Stimulated activated CD4-positive, alpha-beta T cell treated with anti-CD3 and anti-CD28 coated beads, Interleukin-1b, Interleukin-23, amount 100 ng/mL, for 1 hour (primary cell): ENCODE data around the gene PSD2.

ENCODE experiments used
- DNase-seq, 2 donors: peaks; one replicate each; pipeline ENCODE4 v3.0.0-alpha.2; 2020; ENCODE audit warnings: low read depth in 2 of 2

PSD2 gene

DNA sequence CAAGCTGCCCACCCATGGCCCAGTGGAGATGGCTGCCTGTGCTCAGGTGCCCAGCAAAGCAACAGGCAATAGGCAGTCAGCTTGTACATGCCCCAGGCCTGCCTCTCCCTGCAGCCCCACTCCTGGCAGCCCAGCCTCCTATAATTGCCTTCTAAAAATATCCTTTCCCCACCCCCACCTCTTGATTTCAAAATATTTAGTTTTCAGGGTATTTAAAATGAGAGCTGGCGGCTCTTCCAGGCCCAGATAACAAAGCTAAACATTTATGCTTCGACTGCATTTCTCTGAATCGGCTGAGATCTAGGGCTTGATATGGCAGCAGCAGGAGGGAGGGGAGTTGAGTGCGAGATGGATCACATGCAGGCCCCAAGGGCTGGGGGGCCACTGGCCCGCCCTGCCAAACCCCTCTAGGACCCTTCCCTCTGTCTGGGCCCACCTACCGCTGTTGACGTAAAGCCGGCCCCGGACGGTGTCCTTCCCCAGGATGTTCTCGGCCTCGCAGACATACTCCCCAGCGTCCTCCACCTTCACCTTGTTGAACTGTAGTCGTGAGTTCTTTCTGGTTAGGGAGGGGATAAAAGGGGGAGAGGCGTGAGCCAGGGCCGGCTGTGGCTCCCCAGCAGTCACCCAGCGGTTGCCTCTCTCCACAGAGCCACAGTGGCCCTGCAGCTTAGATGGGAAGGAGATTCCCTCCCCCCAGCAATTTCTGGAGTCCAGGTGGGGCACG is 85.0 kb downstream of the PSD2 start:
- DNase-seq: no peak

DNA sequence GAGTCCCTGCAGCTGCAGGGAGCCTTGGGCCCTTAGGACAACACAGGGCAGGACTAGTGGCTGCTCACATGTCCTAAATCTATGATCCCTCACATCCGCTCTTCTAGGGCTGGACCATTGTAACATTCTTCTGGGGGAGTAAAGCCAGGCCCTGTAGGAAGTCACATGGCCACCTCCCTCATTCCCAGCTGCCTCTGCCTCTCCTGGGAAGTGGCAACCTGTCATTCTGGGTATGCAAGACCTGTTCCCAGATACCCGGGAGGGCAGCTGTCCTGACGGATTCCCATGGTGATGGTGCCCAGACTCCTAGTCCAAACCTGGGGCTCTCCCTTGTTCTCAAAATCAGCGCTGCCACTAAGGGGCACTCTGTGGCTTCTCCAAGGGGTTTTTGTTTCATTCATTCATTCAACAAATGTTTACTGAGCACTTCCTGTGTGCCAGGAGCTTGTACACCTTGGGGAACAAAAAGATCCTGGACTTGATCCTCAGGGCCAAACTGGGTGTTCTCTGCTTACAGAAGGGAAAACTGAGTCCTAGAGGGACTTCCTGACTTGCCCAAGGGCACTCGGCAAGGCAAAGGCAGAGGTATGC is 85.6 kb downstream of the PSD2 start:
- no peak for DNase-seq

DNA sequence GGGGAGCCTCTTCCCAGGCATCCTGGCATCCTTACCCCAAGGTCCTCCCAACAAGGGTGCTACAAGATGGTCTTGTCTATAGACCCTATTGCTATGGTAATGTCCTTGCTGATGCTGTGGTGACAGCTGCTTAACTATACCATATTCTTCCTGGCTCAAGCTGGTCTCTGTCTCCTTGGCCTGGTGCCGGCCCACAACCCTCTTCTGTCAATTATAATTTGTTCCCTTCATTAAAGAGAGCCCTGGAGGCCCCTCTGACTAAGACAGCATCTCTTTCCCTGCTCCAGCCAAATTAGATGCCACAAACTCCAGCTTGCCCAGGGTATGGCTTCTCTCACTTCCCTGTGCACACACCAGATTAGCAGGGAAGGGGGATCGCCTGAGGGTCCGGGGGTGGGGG is 86.7 kb downstream of the PSD2 start:
- DNase-seq: no peak

DNA sequence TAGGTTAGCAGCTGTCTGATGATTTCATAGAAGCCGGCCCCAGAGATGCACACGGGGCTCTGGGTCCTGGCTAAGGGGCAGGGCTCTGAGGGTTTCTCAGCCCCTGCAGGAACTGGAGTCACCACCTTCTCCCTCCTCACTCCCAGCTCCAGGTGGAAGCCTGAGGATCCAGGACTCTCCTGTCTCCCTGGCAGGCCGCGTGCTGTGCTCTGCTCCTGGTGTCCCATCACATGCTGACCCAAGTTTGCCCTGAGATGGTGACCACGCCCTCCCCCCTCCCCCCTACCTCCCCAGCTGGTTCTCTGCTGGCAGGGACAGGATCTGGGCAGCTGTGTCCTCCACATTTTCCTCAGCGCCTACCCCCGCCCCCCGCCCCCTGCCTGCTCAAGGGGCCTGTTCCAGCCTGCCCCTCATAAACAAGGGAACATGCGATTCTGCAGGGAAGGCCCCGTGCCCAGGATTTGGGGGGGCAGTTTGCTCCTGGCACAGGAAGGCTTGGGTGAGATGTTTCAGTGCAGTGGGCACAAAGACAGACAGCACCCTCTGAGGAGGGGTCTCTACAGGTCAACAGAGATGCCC is 87.4 kb downstream of the PSD2 start:
- no peak for DNase-seq

DNA sequence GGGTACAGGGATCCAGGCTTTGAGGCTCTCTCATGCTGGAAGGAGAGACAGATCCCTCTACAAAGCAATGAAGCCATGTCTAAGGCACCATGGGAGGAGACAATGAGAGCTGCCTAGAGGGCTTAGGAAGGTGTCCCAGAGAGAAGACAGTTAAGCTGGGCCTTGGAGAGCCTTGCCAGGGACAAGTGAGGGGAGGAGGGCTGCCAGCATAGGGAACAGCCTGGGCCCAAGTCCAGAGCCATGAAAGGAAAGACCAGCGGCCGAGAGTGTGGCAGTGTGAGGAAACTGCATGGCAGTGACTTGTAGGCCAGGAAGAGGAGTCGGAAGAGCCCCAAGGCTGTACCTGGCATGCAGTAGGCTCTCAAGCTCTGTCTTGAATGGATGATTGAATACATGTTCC is 88.5 kb downstream of the PSD2 start:
- DNase-seq: no peak

DNA sequence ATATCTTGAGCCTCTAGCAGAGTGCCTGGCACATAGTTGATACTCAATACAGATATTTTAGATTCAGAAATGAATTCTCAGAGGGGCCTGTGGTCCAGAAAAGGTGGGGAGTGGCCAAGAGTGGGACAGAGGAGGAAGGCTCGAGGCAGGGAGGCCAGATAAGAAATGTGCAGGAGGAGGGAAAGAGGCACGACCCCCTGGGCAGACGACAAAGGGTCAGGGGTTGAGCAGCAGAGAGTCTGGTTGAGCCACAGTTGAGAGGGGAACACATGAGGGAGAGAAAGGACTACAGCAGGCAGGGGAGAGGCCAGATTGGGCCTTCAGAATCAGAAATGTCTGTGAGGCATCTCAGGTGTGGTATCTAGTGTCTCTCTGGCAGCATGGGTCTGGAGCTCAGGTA is 89.1 kb downstream of the PSD2 start:
- DNase-seq: no peak

DNA sequence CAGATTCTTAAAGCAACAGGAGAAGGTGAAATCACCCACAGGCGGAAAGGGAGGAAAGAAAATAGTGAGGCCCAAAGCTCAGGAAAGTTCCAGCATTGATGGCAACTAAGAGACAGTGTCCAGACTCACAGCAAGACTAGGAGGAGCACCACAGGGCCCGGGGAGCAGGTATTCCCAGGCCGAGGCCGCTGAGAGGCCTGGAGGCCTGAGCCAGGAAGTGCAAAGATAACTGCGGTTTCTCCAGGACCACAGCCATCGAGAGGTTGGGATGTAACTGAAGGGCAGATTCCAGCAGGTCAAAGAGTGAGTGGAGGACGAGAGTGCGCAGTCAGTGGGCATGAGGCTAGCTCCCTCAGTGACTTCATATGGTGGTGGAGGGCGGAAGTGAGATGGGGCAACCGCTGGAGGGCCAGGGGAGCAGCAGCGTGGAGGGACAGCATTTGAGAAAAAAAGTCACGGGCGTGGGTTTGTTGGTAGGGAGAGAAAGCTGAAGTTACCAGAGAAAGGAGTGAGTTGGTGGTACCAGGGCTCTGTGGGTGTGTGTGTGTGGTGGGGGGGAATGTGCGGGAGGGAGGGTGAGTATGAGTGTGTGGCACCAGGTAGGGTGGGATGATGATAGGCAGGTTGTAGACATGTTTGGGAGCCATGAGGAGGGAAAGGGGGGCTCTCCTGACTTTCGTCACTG is 89.7 kb downstream of the PSD2 start:
- DNase-seq: no peak

DNA sequence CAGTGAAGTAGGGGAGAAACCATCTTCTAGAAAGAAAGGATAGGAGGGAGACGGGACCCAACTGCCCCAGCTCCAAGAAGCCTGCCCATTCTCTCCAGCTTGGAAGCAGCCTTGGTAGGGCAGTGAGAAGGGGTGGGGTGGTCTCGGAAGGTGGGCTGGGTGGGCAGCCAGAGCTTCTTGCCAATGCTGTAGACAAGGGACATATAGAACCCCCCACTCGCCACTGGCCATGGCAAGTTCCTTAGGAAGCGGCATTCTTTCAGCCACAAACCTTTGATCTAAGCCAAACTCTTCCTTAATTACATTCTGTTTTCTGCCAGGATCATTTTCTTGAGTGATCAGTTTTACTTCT is 90.2 kb downstream of the PSD2 start:
- DNase-seq: no peak

DNA sequence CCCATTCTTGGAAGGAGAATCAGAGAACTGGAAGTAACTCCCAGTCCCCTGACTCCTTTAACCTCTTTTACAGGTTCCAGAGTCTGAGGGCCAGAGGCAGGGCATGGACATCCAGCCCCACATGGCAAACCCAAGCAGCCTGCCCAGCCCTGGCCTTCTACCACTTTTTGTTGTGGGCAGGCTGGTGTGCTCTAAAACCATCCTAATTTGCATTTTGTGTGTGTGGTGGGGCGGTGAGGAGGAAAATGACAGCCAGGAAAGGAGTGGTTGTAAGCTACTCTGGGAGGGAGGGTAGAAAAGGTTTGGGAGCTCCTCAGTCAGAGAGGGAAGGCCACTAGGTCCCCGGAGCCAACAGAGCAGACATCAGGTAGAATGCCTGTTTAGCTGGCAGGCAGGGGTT is 90.6 kb downstream of the PSD2 start:
- no peak for DNase-seq

DNA sequence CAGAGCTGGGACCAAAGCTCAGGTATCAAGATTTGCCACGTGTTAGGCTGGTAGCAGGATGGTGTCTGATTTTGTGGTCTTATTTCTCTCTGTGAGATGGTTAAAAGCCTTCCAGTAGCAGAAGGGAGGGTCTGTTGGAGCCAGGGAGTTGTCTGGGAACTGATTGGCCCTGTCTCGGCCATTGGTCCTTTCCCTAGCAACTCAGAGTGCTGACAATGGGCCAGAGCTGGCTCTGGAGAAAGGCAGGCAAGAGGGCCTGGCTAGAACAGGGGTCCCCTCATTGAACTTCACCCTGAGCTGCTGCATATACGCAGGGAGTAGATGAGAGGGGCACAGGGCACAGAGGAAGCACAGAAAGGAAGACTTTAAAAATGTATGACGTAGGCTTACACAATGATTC is 92.8 kb downstream of the PSD2 start:
- no peak for DNase-seq

DNA sequence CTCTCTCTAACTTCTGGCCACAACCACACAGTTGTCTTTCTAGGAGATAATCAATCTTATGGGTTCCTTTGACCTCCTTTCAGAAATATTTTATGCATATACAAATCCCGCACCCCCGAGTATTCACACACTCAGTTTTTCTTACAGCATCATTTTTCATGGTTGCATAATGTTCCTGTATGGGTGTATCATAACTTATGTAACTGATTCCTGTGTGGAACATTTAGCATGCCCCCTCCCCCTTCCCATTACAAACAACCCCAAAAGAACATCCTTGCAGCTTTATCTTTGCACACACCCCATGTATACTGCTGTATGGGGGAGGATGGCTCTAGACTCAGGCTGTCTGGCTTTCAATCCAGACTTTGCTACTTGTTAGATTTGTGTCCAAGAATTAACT is 93.8 kb downstream of the PSD2 start:
- no peak for DNase-seq

DNA sequence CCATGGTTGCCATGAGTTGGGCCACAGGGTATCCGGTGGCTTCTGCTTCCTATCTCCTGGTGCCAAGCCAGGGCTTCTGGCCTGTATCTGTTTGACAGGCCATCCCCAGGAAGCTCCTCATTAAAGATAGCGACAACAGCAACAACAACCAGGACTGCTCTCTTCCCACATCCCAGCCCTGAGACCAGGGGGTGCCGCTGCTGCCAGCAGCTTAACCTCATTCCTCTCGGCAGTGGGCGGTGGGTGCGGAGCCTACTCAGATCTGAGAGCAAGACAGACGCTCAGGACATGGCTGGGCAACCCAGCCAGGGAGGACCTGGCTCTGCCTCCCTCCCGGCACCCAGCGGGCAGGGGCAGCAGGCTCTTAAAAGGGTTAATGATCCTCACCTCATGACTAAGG is 98.3 kb downstream of the PSD2 start:
- DNase-seq: no peak
